Rectal smooth muscle tissue (tissue), 1 donor: ENCODE results near the gene GOLT1A.

Experiments
- H3K27ac ChIP-seq: one replicate; pipeline ENCODE4 v1.7.0; 2013; ENCODE audit warnings: low read depth, low read length, inconsistent platforms
- H3K27me3 ChIP-seq: one replicate; pipeline ENCODE4 v1.7.0; 2013; ENCODE audit warnings: low read length; ENCODE audit not compliant: control insufficient read depth, insufficient read depth
- H3K36me3 ChIP-seq: one replicate; pipeline ENCODE4 v1.7.0; 2013; ENCODE audit warnings: low read length; ENCODE audit not compliant: control insufficient read depth, insufficient read depth
- H3K4me1 ChIP-seq: one replicate; pipeline ENCODE4 v1.7.0; 2013; ENCODE audit warnings: low read length; ENCODE audit not compliant: control insufficient read depth, insufficient read depth
- H3K4me3 ChIP-seq: one replicate; pipeline ENCODE4 v1.7.0; 2013; ENCODE audit warnings: low read length
- H3K9ac ChIP-seq: one replicate; pipeline ENCODE4 v1.7.0; 2013; ENCODE audit warnings: low read length

Gene GOLT1A

DNA sequence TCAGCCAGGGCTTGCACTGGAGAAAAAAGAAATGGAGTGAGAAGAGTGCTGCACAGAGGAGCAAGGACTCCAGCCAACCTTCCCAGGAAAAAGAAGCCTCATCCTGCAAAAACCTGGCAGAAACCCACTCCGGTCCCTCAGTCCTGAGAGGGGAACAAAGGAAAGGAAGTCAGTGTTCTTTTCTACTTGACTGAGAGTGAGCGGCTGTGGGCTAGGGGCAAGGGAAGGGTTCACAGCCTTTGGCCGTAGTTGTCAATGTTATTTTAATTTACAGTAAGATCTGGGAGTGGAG lies 8.9 kb upstream of the GOLT1A start:
- no peaks in the 10 kb centered on the region for H3K27me3 ChIP-seq
- H3K4me1 ChIP-seq: no peaks in the 10 kb centered on the region
- H3K9ac ChIP-seq: no peak overlapping the region
- no peak overlapping the region for H3K4me3 ChIP-seq
- no peak overlapping the region for H3K27ac ChIP-seq
- peaks cover 3% of the 10 kb centered on the region for H3K36me3 ChIP-seq

DNA sequence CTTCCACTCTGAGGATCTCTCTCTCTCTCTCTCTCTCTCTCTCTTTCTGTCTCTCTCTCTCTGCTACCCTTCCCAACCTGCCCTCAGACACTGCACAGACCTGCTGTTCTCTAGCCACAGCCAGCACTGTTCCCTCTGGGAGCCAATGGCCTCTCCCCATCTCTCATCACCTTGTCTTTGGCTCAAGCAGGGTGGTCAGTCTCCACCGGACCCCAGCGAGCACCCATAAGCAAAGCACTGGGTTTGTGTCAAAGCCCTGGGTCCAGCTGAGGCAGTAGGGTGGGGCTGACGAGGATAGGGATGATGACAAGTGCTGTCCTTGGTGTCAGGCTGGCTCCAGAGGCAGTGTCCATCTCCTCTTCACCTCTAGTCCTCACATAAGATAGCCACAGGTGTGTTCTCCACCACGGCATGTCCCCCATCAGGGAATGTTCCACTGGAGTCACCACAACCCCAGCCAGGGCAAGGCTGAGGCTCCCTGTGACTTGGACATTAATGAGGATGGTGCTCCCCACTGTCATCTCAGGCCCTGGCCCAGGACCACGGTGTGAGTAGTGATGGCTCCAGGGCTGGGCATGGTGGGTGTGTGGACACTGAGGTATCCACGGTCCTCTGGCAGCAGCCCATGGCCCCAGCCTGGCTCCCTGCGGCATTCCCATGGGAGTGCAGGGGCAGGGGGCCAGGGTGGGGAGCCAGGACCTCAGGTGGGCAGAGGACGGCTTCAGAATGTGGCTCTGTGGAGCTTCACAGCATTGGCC lies 8.4 kb upstream of the GOLT1A start:
- H3K4me3 ChIP-seq: no peak overlapping the region
- H3K27ac ChIP-seq: no peak overlapping the region
- no peak overlapping the region for H3K9ac ChIP-seq
- H3K27me3 ChIP-seq: no peaks in the 10 kb centered on the region
- H3K36me3 ChIP-seq: peaks cover 3% of the 10 kb centered on the region
- no peaks in the 10 kb centered on the region for H3K4me1 ChIP-seq

DNA sequence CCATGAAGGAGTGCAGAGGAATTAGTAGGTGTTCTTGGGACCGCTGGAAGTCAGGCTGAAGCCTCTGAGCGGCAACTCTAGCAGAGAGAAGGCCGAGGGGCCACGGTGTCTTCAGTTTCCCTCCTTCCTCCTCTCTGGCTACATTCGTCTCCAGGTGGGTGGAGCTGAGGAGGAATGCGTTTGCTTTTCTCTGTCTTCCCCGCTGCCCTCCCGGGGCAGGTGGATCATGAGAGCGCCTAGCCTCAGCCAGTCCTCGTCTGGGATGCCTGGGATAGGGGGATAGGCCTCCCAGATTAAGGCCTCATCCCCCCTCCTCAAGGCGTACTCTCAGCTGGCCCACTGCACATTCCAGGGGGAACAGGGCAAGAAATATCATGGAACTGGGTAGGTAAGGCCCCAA lies 7.5 kb upstream of the GOLT1A start:
- Histone ChIP-seq H3K27ac (no peak overlapping the region), H3K9ac (no peak overlapping the region), H3K27me3 (no peaks in the 10 kb centered on the region), H3K36me3 (peaks cover 3% of the 10 kb centered on the region), H3K4me1 (no peaks in the 10 kb centered on the region), H3K4me3 (no peak overlapping the region)

DNA sequence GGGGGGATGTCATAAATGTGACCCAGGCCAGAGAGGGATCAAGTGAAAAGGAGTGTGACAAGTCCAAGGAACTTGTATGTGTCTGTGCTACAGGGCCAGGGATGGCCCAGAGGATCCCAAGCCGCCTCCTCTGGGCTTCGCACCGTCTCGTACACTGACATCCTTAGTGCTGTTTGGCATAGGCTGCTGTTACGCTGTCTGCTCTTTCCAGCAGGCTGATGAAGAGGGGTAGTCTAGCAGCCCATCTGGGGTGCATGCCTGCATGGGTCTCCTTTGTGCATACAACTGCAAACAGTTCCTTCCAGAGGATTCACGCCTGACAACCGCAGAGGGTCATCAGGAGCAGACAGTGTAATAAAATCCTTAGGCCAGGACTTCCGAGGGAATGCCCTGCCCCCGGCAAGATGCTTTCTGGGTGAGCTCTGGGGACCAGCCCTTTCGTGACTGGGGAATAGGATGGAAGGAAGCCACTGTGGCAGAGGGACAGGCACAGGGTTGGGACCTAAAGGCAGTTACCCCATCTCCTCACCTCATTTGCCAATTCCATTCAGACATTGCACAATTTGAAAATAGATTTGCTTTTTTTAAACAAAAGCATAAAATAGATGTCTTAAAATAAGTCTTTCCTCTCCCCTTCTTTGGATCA lies 6.3 kb upstream of the GOLT1A start:
- Histone ChIP-seq H3K27me3 (no peaks in the 10 kb centered on the region), H3K27ac (no peak overlapping the region), H3K4me3 (no peak overlapping the region), H3K36me3 (peaks cover 3% of the 10 kb centered on the region), H3K4me1 (no peaks in the 10 kb centered on the region), H3K9ac (no peak overlapping the region)

DNA sequence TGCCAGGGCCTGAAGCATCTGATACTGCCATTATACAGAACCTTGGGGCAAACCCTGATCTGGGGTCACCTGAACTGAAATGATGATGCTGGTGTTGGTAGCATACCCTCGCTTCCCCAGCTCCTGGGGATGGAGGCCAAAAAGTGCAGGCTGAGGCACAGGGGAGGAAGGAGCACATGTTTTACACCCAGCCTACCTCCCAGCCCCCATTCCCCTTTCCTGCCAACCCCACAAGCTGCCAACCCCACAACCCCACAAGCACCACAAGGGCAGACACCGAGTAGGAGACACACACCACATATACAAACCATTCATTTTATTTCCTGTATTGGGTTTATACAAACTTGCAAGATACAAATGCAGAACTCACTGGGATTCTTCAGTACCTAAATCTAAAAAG lies 4.8 kb upstream of the GOLT1A start:
- Histone ChIP-seq H3K27ac (no peak overlapping the region), H3K27me3 (peaks cover 6% of the 10 kb centered on the region), H3K9ac (no peak overlapping the region), H3K36me3 (peaks cover 3% of the 10 kb centered on the region), H3K4me3 (no peak overlapping the region), H3K4me1 (no peaks in the 10 kb centered on the region)

DNA sequence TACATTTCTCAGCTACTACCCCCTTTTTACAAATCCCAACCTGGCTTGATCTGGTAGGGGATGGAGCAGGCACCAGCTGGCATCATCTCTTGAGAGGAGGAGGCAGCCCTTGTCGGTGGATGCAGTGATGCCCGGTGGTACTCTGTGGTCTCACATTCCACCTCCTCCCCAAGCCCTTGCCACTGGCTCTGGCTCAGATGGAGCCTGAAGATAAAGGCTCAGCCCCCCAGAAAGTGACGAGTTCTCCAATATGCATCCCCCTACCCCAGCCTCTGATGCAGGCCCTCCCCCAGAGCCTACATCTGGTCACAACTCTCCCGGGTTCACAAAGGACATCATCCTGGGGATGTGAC lies 3.8 kb upstream of the GOLT1A start:
- Histone ChIP-seq H3K27me3 (peaks cover 10% of the 10 kb centered on the region), H3K27ac (no peak overlapping the region), H3K9ac (no peak overlapping the region), H3K4me3 (no peak overlapping the region), H3K4me1 (no peaks in the 10 kb centered on the region), H3K36me3 (peaks cover 3% of the 10 kb centered on the region)

DNA sequence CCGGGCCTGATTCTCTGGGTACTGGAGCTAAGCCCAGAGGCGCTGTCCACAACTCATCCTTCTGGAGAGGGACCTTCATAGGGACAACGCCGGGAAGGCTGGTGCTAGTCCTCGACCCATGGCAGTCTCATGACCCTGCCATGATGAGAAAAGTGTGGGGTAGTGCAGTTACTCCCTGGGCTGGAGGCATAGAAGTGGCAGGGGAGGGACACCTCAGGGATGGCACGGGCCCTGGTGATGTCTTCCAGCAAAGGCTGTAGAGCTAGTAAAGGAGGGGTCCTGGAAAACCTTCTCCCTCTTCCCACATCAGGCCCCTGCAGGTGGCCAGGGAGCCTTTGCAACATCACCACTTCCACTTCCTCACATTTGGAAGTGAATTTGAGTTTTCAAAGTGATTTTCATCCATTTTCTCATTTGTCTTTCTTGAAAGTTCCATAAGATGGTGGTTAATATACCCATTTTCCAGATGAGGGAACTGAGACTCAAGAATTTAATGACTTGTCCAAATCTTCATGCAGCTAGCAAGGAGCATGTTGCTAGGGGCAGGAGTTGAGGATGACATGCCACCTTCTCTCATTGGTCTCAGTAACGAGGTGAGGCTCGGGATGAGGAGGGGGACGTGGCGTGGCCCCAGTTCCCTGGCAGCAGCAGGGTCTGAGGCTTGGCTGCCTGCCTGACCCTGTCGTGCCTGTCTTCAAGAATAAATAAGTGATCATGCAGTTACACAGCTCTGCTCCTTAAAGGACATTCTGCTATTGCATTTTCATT lies 3.3 kb upstream of the GOLT1A start:
- Histone ChIP-seq H3K4me3 (no peak overlapping the region), H3K9ac (no peak overlapping the region), H3K27me3 (peaks cover 11% of the 10 kb centered on the region), H3K36me3 (peaks cover 1% of the 10 kb centered on the region), H3K4me1 (no peaks in the 10 kb centered on the region), H3K27ac (no peak overlapping the region)

DNA sequence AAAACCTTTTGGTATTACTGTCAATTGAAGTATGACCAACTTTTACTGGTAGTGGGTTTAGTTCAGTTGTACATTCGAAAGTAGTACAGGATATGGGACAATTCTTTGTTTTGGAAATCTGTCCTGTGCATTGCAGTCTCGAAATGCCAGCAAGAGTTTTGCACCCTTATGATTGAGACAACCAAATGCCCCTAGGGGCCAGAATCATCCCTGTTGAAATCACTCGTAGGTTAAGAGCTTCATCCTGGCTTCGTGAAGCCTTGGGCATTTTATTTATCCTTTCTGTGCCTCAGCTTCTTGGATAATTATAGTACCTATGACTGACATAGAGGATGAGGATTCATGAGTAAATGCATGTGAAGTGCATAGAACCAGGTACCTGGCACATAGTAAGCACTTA lies 2.4 kb upstream of the GOLT1A start:
- no peaks in the 10 kb centered on the region for H3K36me3 ChIP-seq
- H3K4me1 ChIP-seq: no peaks in the 10 kb centered on the region
- no peak overlapping the region for H3K27ac ChIP-seq
- no peak overlapping the region for H3K4me3 ChIP-seq
- H3K9ac ChIP-seq: no peak overlapping the region
- H3K27me3 ChIP-seq: peaks cover 11% of the 10 kb centered on the region

DNA sequence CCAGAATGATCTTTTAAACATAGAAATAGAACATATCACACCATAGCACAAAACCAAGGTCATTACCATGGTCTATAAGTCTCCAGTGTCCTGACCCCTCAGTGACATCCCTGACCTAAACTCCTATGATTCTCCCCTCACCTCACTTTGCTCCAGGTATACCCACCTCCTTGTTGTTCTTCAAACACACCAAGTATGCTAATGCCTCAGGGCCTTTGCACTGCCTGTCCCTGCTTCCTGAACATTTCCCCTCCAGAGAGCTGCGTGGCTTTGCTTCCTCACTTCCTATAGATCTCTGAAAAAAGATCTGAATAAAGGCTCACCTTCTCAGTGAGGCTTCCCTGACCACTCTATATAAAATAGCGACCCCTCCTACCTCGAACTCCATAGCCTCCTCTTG lies 1.1 kb downstream of the GOLT1A start:
- Histone ChIP-seq H3K4me1 (no peaks in the 10 kb centered on the region), H3K9ac (no peak overlapping the region), H3K27me3 (peaks cover 11% of the 10 kb centered on the region), H3K4me3 (no peak overlapping the region), H3K36me3 (no peaks in the 10 kb centered on the region), H3K27ac (no peak overlapping the region)

DNA sequence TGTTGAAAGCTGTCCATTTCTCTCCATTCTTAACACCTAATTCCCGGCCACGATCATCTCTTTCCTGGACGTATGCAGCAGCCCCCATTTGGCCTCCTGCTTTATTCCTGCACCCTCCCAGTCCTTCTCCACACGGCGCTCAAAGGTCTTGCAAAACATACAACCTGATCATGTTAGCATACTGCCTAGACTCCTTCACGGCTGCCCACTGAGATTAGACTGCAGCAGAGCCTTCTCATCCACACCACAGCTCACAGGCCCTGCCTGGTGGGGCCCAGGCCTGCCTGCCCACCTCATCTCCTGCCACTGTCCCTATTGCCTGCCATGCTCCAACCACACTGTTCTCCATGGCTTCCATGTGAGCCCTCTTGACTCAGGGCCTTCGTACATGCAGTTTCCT lies 2.7 kb downstream of the GOLT1A start:
- H3K36me3 ChIP-seq: no peaks in the 10 kb centered on the region
- H3K4me3 ChIP-seq: no peak overlapping the region
- H3K27ac ChIP-seq: no peak overlapping the region
- peaks cover 11% of the 10 kb centered on the region for H3K27me3 ChIP-seq
- H3K4me1 ChIP-seq: no peaks in the 10 kb centered on the region
- H3K9ac ChIP-seq: no peak overlapping the region

DNA sequence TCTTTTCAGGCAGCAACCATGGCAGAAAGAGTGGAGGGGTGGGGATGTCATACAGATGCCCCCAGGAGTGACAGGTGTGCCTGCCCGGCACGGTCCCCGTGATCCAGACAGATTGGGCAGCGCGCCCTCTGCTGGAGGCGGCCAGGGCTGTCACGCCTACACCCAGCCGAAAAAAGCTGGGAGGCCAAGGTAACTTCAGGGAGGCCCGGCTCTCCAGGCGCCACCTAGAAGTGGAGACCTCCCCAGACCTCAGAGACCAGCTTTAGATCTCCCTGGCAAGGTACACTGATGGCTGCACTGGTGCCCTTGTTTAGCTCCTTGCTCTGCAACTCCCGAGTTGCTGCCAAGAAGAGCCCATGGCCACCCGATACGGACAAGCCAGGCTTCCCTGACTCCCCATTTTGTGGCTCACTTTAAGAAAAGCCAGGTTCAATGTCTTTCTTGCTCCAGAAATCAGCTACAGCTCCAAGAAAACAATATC lies 6.6 kb downstream of the GOLT1A start:
- no peaks in the 10 kb centered on the region for H3K27me3 ChIP-seq
- no peaks in the 10 kb centered on the region for H3K36me3 ChIP-seq
- H3K27ac ChIP-seq: no peak overlapping the region
- H3K9ac ChIP-seq: no peak overlapping the region
- no peak overlapping the region for H3K4me3 ChIP-seq
- no peaks in the 10 kb centered on the region for H3K4me1 ChIP-seq

DNA sequence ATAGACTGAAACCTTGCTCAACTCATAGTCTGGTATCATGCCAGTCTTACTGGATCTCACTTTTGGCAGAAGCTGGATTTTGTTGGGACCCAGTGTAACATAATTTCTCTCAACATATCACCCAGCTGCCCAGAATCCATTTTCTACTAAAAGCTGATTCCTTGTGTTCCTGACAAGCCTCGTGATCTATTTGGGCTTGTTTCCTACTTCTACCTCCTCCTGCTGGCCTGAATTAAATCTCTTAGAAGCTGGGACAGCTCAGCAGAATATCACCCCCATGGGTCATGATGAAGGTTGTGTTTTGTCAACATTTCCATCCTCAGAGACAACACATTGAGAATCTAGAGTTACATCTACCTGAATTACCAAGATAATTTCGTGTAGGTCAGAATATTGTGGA lies 7.7 kb downstream of the GOLT1A start:
- no peaks in the 10 kb centered on the region for H3K27me3 ChIP-seq
- no peaks in the 10 kb centered on the region for H3K4me1 ChIP-seq
- H3K27ac ChIP-seq: no peak overlapping the region
- no peaks in the 10 kb centered on the region for H3K36me3 ChIP-seq
- H3K9ac ChIP-seq: no peak overlapping the region
- no peak overlapping the region for H3K4me3 ChIP-seq
